GM18519 (cell line): ENCODE measurements around the gene STRAP.
A peak's percentile ranks its signal among the peaks of the same experiment; 100 is the strongest.
"Not testable (repeated sequence)": the region's sequence is repeated elsewhere in the genome, so short reads cannot be mapped to it uniquely, and the experiment has no call there.

Experiments
- ATAC-seq: cut with Tn5 transposase; IDR thresholded peaks from one replicate; pipeline ENCODE4 v1.9.1; 2021; ENCODE audit warnings: mild to moderate bottlenecking, moderate library complexity; ENCODE audit not compliant: unreplicated experiment, low FRiP score

Gene STRAP

DNA sequence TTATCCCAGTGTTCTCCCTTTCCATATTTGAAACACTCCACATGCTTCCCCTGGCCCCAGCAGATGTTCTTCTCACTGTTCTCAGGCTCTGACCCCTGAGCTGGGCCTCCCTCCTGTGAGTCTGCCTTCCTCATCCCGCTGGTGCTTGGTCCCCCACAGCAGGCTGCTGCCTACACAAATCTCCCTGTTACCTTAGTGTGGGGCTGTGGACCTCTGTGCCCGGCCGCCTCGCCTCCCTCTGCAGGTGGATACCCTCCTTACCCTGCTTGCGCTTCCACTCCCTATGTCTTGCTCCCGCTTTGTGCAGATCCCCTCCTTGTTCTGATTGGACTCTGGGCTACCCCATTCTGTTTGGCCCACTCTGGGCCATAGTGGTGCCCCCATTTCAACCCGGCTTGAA is 35.9 kb downstream of the STRAP start:
- no peak for ATAC-seq

DNA sequence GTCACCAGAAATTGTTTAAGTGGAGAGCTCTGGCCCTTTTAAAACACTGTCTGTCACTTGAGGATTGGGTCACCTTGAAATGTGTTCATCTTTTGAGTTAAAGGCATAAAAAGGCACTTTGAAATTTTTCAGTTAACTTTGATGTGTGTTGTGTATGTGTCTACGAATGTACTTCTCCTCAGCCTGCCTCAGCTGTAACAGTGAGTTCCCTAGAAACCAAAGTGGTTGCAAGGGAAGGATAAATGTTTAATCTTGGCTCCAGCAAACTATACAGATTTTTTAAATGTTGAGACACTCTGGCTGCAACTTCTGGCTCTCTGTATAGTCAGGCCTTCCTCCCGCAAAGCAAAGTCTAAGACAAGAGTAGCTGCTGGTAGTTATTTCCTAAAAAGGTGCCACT is 37.2 kb downstream of the STRAP start:
- ATAC-seq, result no peak

DNA sequence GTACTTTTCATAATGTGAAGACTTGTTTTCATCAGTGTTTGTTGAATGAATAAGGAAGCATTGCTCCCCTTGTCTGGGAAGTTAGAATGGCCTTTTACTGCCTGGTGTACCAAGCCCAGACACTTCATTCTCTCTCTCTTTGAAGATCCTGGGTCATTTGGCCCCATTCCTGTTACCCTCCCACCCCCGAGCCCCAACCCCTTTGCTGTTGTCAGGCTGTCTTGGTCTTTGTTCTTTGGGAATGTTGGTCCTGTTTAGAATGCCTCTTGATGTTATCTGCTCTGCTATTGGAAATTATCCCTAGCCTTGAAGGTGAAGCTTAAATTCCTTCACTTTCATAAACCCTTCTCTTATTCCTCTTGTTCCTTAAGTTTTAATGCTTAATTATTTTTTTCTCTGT is 42.8 kb downstream of the STRAP start:
- no peak for ATAC-seq

DNA sequence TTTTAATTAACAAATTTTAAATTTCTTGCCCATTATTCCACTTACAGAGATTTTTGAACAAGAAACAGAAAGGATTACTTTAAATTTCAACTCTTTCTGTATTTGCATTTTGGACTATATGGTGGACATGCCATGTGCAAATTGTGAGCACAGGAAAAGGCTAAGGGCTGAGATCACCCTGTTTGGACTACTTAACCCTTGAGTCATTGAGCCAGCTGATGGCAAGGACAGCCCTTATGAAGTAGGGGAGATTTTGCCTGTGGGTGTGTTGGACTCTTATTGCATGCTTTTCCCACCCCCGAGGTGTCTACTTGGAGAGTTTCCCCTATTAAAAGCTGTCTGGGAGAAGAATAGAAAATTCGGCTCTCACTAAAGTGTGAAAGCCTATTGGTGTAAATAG is 46.2 kb downstream of the STRAP start:
- ATAC-seq, result no peak

DNA sequence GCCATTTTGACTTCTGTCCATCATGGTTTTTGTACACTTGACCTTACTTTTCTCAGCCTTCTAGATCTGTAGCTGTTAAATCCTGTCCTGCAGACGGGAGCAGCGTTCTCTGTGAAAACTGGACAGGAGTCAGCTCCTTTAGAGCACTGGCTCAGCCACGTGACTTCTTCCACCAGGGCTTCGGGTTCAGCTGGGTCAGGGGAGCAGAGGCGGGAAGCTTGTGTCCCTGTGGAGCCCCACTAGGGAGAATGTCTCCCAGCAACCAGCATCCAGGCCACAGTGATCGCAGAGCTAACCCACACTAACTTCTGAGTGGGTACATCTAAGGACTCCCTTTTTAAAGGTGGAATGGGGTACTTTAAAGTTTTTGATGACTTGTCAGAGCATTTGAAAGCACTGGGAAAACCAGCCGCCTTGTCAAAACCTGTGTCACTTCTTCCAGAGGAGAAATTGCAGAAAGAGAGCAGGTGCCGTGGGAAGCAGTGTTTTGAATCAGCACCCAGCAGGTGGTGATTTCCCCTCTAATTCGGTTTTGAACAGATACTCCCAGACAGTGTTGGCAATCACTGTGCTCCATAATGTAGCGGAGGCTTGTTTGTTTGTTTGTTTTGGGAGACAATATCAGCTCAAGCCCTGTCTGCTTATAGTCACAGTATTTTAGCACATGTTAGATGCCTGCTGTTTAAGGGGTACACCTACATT is 46.8 kb downstream of the STRAP start:
- no peak for ATAC-seq

DNA sequence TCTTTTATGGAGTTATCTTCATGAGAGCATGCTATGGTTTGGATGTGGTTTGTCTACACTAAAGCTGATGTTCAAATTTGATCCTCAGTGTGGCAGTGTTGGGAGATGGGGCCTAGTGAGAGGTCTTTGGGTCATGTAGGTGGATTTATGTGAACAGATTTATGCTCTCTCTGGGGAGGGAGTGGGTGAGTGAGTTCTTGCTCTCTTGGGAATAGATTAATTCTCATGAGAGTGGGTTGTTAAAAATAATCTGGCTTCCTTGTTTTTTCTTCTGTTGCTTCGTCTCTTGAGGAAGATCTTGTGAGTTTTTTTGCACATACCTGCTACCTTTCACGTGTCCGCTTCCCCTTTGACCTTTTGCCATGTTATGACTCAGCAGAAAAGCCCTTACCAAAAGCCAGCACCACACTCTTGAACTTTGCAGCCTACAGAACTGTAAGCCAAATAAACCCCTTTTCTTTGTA is 49.4 kb downstream of the STRAP start:
- peak; percentile 53 for ATAC-seq

DNA sequence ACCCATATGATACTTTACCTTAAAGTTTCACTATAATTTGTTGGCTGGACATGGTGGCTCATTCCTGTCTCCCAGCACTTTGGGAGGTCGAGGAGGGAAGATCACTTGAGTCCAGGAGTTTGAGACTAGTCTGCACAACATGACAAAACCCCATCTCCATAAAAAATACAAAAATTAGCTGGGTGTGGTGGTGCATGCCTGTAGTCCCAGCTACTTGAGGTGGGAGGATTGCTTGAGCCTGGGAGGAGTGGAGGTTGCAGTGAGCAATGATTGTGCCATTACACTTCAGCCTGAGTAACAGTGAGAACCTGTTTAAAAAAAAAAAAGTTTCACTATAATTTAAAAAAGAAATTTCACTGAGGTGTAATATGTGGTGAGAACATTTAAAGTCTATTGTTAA is 50.1 kb downstream of the STRAP start:
- ATAC-seq, result no peak

DNA sequence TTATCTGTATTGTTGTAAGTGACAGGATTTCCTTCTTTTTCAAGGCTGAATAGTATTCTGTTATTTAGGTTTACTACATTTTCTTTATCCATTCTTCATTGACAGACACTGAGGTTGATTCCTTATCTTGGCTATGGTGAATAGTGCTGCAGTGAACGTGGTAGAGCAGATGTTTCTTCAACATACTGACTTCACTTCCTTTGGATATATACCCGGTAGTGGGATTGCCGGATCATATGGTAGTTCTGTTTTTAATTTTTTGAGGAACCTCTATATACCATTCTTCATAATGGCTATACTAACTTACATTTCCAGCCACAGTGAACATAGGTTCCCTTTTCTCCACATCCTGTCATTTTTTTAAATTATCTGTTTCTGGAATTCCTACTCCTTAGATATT is 50.8 kb downstream of the STRAP start:
- no peak for ATAC-seq

DNA sequence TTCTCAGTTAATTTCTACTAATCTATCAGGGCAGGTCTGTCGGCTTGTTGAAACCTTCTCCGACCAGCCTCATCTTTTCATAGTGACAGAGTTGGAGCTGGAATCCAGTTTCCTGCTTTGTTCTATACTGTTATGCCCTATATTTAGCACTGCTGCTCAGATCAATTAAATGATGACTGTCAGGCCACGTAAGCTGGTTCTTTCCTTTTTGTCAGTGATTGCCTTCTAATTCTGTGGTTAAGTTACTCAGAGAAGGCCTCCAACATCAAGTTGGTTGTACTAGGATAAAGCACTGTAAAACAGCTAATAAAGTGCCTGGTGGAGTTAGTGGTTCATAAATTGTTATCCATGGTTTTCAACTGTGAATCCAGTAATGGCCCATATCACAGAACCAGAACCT is 51.6 kb downstream of the STRAP start:
- ATAC-seq, result no peak

DNA sequence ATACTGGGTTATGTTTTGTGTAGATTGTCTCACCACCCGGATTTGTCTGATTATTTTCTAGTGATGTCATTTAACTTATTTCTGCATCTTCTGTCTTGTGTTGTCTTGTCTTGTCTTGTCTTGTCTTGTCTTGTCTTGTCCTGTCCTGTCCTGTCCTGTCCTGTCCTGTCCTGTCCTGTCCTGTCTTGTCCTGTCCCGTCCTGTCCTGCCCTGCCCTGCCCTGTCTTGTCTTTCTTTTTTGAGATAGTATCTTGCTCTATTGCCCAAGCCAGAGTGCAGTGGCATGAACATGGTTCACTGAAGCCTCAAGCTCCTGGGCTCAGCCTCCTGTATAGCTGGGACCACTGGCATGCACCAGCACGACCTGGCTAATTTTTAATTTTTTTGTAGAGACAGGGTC is 54.6 kb downstream of the STRAP start:
- no peak for ATAC-seq

DNA sequence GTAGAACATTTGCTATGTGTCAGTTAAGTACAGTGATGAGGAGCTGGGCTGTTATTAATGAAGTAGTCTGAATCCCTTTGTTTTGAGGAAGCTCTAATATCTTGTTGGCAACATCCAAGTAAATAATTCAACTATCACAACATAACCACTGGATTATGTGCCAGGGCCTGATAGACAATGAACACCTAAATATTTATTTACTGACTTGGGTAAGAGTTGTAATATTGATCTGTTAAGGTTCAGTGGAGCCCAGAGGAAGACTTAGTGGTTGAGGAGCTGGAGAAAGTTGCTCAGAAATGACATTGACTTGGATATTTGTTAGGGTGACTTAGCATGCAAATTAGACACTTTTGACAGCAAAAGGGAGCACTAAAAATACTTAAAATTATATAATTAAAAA is 55.7 kb downstream of the STRAP start:
- ATAC-seq, result no peak

DNA sequence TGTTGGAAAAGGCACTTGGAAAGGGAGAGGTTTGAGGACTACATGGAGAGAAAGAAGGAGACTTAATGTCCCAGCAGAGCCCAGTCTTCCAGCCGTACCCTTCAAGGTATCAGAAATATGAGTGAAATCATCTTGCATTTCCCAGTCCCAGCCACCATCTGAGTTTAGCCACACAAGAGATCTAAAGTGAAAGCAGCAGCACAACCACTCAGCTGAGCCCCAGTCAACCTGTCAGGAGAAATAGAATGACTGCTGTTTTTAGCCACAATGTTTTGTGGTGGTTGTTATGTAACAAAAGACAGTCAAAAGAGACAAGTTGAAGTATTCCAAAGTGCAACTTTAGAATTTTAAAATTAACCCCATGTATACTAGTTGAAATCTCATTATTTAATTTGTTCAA is 56.9 kb downstream of the STRAP start:
- ATAC-seq, result no peak

DNA sequence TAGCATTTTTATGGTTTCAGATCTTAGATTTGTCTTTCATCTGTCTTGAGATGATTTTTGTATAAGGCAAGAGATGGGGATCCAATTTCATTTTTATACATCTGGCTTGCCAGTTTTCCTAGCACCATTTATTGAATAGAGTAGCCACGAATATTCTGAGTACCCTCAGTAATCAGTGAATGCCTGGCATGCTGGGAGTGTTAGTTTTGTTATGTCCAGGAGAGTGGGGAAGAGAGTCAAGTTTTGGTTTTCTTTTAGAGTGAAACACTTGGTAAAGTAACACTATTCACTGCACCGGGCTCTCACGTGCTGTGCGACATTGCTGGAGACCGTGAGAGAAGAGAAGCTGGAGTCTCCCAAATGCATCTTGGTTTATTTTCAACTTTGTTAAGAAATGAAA is 60.3 kb downstream of the STRAP start:
- no peak for ATAC-seq

DNA sequence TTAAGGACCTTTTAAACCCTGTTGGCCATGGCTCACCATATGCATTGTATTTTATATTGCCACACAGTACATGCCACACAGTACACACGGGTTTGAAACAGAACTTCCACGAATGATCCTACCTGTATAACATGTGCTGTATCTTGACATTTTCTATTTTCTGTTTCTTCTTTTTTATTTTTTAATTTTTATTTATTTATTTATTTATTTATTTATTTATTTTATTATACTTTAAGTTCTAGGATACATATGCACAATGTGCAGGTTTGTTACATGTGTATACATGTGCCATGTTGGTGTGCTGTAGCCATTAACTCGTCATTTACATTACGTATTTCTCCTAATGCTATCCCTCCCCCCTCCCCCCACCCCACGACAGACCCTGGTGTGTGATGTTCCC is 61.3 kb downstream of the STRAP start:
- not testable (repeated sequence) for ATAC-seq

DNA sequence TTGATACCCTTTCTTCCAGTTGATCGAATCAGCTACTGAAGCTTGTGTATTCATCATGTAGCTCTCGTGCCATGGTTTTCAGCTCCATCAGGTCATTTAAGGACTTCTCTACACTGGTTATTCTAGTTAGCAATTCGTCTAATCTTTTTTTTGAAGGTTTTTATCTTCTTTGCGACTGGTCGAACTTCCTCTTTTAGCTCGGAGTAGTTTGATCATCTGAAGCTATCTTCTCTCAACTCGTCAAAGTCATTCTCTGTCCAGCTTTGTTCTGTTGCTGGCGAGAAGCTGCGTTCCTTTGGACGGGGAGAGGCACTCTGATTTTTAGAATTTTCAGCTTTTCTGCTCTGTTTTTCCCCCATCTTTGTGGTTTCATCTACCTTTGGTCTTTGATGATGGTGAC is 66.3 kb downstream of the STRAP start:
- not testable (repeated sequence) for ATAC-seq
